Liver (tissue), 9 donors: ENCODE measurements around the gene TMEM244. TPM values are rescaled to one million over a fixed set of nuclear protein-coding genes. Genes with fewer than 3 reads are reported as not detected.

ENCODE experiments used
- DNase-seq: peaks from one replicate; pipeline ENCODE4 v3.0.0-alpha.2; 2017; ENCODE audit warnings: low spot score
- H3K27ac ChIP-seq, 2 donors: one replicate each; pipeline ENCODE4 v1.7.0; 2013; ENCODE audit warnings: inconsistent platforms in 2 of 2, low read length in 2 of 2, control low read depth in 1 of 2, low read depth in 1 of 2, mild to moderate bottlenecking in 1 of 2
- H3K27me3 ChIP-seq, 4 donors: one replicate each; pipeline versions ENCODE4 v1.6.1 to v1.7.0; 2013; ENCODE audit warnings: low read length in 3 of 4, inconsistent platforms in 1 of 4, mild to moderate bottlenecking in 1 of 4, moderate library complexity in 1 of 4; ENCODE audit not compliant: control insufficient read depth in 4 of 4, insufficient read depth in 4 of 4
- H3K36me3 ChIP-seq, 4 donors: one replicate each; pipeline versions ENCODE4 v1.6.1 to v1.7.0; 2013; ENCODE audit warnings: low read length in 3 of 4, mild to moderate bottlenecking in 3 of 4, low read depth in 1 of 4, moderate library complexity in 1 of 4; ENCODE audit not compliant: control insufficient read depth in 4 of 4, insufficient read depth in 3 of 4
- H3K4me1 ChIP-seq, 4 donors: one replicate each; pipeline versions ENCODE4 v1.6.1 to v1.7.0; 2013; ENCODE audit warnings: low read length in 3 of 4, mild to moderate bottlenecking in 3 of 4, moderate library complexity in 1 of 4; ENCODE audit not compliant: control insufficient read depth in 4 of 4, insufficient read depth in 4 of 4
- H3K4me3 ChIP-seq, 3 donors: one replicate each; pipeline versions ENCODE4 v1.6.1 to v1.7.0; 2013; ENCODE audit warnings: low read length in 3 of 3, control low read depth in 1 of 3, low read depth in 1 of 3, mild to moderate bottlenecking in 1 of 3
- H3K9ac ChIP-seq, 2 donors: one replicate each; pipeline ENCODE4 v1.7.0; 2013; ENCODE audit warnings: low read length in 2 of 2, mild to moderate bottlenecking in 2 of 2, moderate library complexity in 2 of 2, control low read depth in 1 of 2, low read depth in 1 of 2
- H3K9me3 ChIP-seq, 4 donors: one replicate each; pipeline versions ENCODE4 v1.6.1 to v1.7.0; 2013; ENCODE audit warnings: low read length in 3 of 4; ENCODE audit not compliant: control insufficient read depth in 4 of 4
- CTCF ChIP-seq: fragments of 150-350 bp; IDR thresholded peaks from 2 replicates; pipeline ENCODE4 v1.5.1; 2017; ENCODE audit warnings: improper control_type of control experiment, low read depth, low read length; ENCODE audit not compliant: missing input control
- EGR1 ChIP-seq, 2 donors: IDR thresholded peaks; 2 replicates each; pipeline ENCODE4 v1.6.1; 2016 to 2018; ENCODE audit warnings: antibody characterized with exemption in 2 of 2, low read depth in 2 of 2
- FOXA1 ChIP-seq: IDR thresholded peaks from 2 replicates; pipeline ENCODE4 v1.6.1; 2016; ENCODE audit warnings: antibody characterized with exemption
- FOXA2 ChIP-seq: IDR thresholded peaks from 2 replicates; pipeline ENCODE4 v1.6.1; 2016; ENCODE audit warnings: antibody characterized with exemption
- GABPA ChIP-seq, 2 donors: IDR thresholded peaks in 1 of 2; conservative IDR thresholded peaks in 1 of 2; 2 replicates each; pipeline ENCODE4 v1.6.1; 2016; ENCODE audit warnings: antibody characterized with exemption in 2 of 2, mild to moderate bottlenecking in 1 of 2, moderate library complexity in 1 of 2
- HNF4A ChIP-seq, 2 donors: conservative IDR thresholded peaks; 2 replicates each; pipeline ENCODE4 v1.6.1; 2016; ENCODE audit warnings: antibody characterized with exemption in 2 of 2, mild to moderate bottlenecking in 2 of 2
- HNF4G ChIP-seq: IDR thresholded peaks from 2 replicates; pipeline ENCODE4 v1.6.1; 2016; ENCODE audit warnings: antibody characterized with exemption
- JUND ChIP-seq, 2 donors: IDR thresholded peaks; 2 replicates each; pipeline ENCODE4 v1.6.1; 2016; ENCODE audit warnings: antibody characterized with exemption in 2 of 2
- MAX ChIP-seq: IDR thresholded peaks from 2 replicates; pipeline ENCODE4 v1.6.1; 2016; ENCODE audit warnings: antibody characterized with exemption
- NR2F2 ChIP-seq: IDR thresholded peaks from 2 replicates; pipeline ENCODE4 v1.6.1; 2016; ENCODE audit warnings: antibody characterized with exemption
- RAD21 ChIP-seq, 2 donors: IDR thresholded peaks; 2 replicates each; pipeline ENCODE4 v1.6.1; 2016; ENCODE audit warnings: antibody characterized with exemption in 2 of 2, mild to moderate bottlenecking in 2 of 2
- REST ChIP-seq: IDR thresholded peaks from 2 replicates; pipeline ENCODE4 v1.6.1; 2016; ENCODE audit warnings: antibody characterized with exemption, mild to moderate bottlenecking
- RXRA ChIP-seq, 2 donors: IDR thresholded peaks; 2 replicates each; pipeline ENCODE4 v1.6.1; 2017 to 2018; ENCODE audit warnings: antibody characterized with exemption in 2 of 2, mild to moderate bottlenecking in 1 of 2
- SP1 ChIP-seq: IDR thresholded peaks from 2 replicates; pipeline ENCODE4 v1.6.1; 2018; ENCODE audit warnings: antibody characterized with exemption, mild to moderate bottlenecking
- TAF1 ChIP-seq: conservative IDR thresholded peaks from 2 replicates; pipeline ENCODE4 v1.6.1; 2016; ENCODE audit warnings: antibody characterized with exemption, mild to moderate bottlenecking
- YY1 ChIP-seq: IDR thresholded peaks from 2 replicates; pipeline ENCODE4 v1.6.1; 2016; ENCODE audit warnings: antibody characterized with exemption, mild to moderate bottlenecking
- WGBS: extraction: QIAGEN DNeasy Blood & Tissue Kit; methylation state at CpG from one replicate; pipeline ENCODE4 v1.1.7; 2013; 5-methylcytosine and 5-hydroxymethylcytosine counted together
- polyA plus RNA-seq, 2 donors: library from polyadenylated mRNA; stranded (reverse) in 1 of 2; unstranded in 1 of 2; fragments of 200-250 nt in 1 of 2; fragments of >200 nt in 1 of 2; fragmentation: Nextera tagmentation in 1 of 2; extraction: Ambion mirVana in 1 of 2; gene quantifications; one replicate each; pipeline versions ENCODE4 v1.2.1 to v1.2.3, GENCODE V29; 2013 to 2015
- total RNA-seq, 2 donors: library from RNA; depleted of rRNA; stranded (reverse); fragments of >200 nt; gene quantifications; one replicate each; pipeline ENCODE4 v1.2.3, GENCODE V29; 2014
- TF ChIP-seq, protein P1 (sequence below): IDR thresholded peaks from 2 replicates; pipeline ENCODE4 v1.6.1; 2016; ENCODE audit warnings: antibody characterized with exemption
- TF ChIP-seq, protein P2 (sequence below): IDR thresholded peaks from 2 replicates; pipeline ENCODE4 v1.6.1; 2016; ENCODE audit warnings: antibody characterized with exemption
- donor health status: healthy.
- donor health status: healthy.
- donor health status: healthy.
- donor health status: healthy.
- donor health status: healthy.

The TMEM244 gene
- total and polyA plus RNA-seq, 4 donors = not detected

- Histone ChIP-seq H3K27me3 (no peaks in the 10 kb centered on the region), H3K9ac (no peak overlapping the region), H3K36me3 (no peaks in the 10 kb centered on the region), H3K9me3 (no peaks in the 10 kb centered on the region), H3K27ac (no peak overlapping the region), H3K4me3 (no peak overlapping the region), H3K4me1 (no peaks in the 10 kb centered on the region)
- no peak for DNase-seq
- TF ChIP-seq CTCF (no peak), TAF1 (no peak), YY1 (no peak), NR2F2 (no peak), JUND (IDR thresholded peaks at IDR 0.05) (no peak), MAX (no peak), HNF4A (conservative IDR thresholded peaks at IDR 0.05) (no peak), REST (no peak), GABPA (IDR thresholded peaks at IDR 0.05 in 1 of 2, conservative IDR thresholded peaks at IDR 0.05 in 1 of 2) (no peak), RAD21 (IDR thresholded peaks at IDR 0.05) (no peak), RXRA (IDR thresholded peaks at IDR 0.05) (no peak), SP1 (no peak), HNF4G (no peak), FOXA1 (no peak), EGR1 (IDR thresholded peaks at IDR 0.05; ENCODE audit: low read depth in 2 of 2) (no peak), FOXA2 (no peak)
- TF ChIP-seq, protein P1, sequence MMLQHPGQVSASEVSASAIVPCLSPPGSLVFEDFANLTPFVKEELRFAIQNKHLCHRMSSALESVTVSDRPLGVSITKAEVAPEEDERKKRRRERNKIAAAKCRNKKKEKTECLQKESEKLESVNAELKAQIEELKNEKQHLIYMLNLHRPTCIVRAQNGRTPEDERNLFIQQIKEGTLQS = no peak
- TF ChIP-seq, protein P2, sequence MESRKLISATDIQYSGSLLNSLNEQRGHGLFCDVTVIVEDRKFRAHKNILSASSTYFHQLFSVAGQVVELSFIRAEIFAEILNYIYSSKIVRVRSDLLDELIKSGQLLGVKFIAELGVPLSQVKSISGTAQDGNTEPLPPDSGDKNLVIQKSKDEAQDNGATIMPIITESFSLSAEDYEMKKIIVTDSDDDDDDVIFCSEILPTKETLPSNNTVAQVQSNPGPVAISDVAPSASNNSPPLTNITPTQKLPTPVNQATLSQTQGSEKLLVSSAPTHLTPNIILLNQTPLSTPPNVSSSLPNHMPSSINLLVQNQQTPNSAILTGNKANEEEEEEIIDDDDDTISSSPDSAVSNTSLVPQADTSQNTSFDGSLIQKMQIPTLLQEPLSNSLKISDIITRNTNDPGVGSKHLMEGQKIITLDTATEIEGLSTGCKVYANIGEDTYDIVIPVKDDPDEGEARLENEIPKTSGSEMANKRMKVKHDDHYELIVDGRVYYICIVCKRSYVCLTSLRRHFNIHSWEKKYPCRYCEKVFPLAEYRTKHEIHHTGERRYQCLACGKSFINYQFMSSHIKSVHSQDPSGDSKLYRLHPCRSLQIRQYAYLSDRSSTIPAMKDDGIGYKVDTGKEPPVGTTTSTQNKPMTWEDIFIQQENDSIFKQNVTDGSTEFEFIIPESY = no peak
These were observed 34.6 kb upstream of the TMEM244 start for GRCh38 chr6:129895692-129896091.

- TF ChIP-seq TAF1 = no peak
- no peak for TF ChIP-seq FOXA1
- no peak for TF ChIP-seq RAD21 (IDR thresholded peaks at IDR 0.05)
- no peak for TF ChIP-seq EGR1 (IDR thresholded peaks at IDR 0.05; ENCODE audit: low read depth in 2 of 2)
- TF ChIP-seq YY1 = no peak
- TF ChIP-seq, protein P1 = no peak
- no peak for TF ChIP-seq GABPA (IDR thresholded peaks at IDR 0.05 in 1 of 2, conservative IDR thresholded peaks at IDR 0.05 in 1 of 2)
- no peak for TF ChIP-seq RXRA (IDR thresholded peaks at IDR 0.05)
- TF ChIP-seq, protein P2 = no peak
- TF ChIP-seq NR2F2 = no peak
- WGBS = 89% methylated on average over 3 of the region's 3 CpGs
- no peaks in the 10 kb centered on the region for H3K9me3 ChIP-seq
- no peak overlapping the region for H3K27ac ChIP-seq
- H3K27me3 ChIP-seq = no peaks in the 10 kb centered on the region
- H3K9ac ChIP-seq = no peak overlapping the region
- no peaks in the 10 kb centered on the region for H3K4me1 ChIP-seq
- no peaks in the 10 kb centered on the region for H3K36me3 ChIP-seq
- no peak for DNase-seq
- H3K4me3 ChIP-seq = no peak overlapping the region
These were observed 33.8 kb upstream of the TMEM244 start for GRCh38 chr6:129894921-129895320.
